Measurements from ENCODE around the gene CRELD1.

DNA sequence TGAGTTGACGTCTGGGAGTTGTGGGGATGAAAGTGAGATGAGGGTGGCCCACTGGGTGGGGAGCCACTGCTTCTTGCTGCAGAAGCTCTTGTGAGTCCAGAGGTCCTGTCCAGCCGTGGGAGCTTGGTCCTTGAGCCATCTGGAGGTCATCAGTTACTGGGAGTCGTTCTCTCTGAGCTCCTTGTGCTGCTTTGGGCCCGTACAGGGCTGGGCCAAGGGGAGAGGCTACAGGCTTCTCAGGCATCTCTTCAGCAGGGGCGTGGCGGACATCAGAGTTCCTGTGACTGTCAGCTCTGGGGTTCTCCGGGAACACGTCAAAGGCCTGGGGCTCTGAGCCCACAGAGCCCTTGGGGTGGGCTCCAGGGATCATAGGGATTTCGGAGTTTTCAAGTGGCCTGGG lies 16.0 kb downstream of the CRELD1 start:
- TF ChIP-seq, protein P1, sequence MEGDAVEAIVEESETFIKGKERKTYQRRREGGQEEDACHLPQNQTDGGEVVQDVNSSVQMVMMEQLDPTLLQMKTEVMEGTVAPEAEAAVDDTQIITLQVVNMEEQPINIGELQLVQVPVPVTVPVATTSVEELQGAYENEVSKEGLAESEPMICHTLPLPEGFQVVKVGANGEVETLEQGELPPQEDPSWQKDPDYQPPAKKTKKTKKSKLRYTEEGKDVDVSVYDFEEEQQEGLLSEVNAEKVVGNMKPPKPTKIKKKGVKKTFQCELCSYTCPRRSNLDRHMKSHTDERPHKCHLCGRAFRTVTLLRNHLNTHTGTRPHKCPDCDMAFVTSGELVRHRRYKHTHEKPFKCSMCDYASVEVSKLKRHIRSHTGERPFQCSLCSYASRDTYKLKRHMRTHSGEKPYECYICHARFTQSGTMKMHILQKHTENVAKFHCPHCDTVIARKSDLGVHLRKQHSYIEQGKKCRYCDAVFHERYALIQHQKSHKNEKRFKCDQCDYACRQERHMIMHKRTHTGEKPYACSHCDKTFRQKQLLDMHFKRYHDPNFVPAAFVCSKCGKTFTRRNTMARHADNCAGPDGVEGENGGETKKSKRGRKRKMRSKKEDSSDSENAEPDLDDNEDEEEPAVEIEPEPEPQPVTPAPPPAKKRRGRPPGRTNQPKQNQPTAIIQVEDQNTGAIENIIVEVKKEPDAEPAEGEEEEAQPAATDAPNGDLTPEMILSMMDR (conservative IDR thresholded peaks at IDR 0.05; ENCODE audit: low read depth, low read length), result no peak
- no peak for TF ChIP-seq EZH2 (IDR thresholded peaks at IDR 0.05; ENCODE audit: borderline replicate concordance, low read depth, low read length, poor library complexity, severe bottlenecking)

All from A673 (cell line).